ENCODE data around the gene CARD11.

GRCh38 chr7:2919256-2919655 lies 124.4 kb downstream of the CARD11 start:
- no peak for TF ChIP-seq CTCF (conservative IDR thresholded peaks at IDR 0.05; ENCODE audit: low read length)
- TF ChIP-seq EZH2phosphoT487 (IDR thresholded peaks at IDR 0.05; ENCODE audit: borderline replicate concordance): no peak
